Heart left ventricle (tissue), 16 donors: ENCODE measurements around the gene RHOB. TPM values are rescaled to one million over a fixed set of nuclear protein-coding genes. Genes with fewer than 3 reads are reported as not detected.

Experiments used
- ATAC-seq, 4 donors: fragments of 200-7000 bp; cut with Tn5 transposase; one replicate each; pipeline ENCODE4 v1.9.1; 2020 to 2022; ENCODE audit warnings: moderate library complexity in 4 of 4, mild to moderate bottlenecking in 3 of 4, moderate number of reproducible peaks in 1 of 4
- DNase-seq, 5 donors: peaks; one replicate each; pipeline ENCODE4 v3.0.0-alpha.2; 2020
- H3K27ac ChIP-seq, 12 donors: fragments of 200-600 bp; sonication (generic) in 4 of 12; one replicate each; pipeline versions ENCODE4 v1.5.0 to v1.8.0; 2016 to 2022; ENCODE audit warnings: mild to moderate bottlenecking in 2 of 12
- H3K27me3 ChIP-seq, 9 donors: fragments of 200-600 bp; sonication (generic) in 2 of 9; one replicate each; pipeline versions ENCODE4 v1.5.1 to v1.8.0; 2016 to 2022; ENCODE audit warnings: mild to moderate bottlenecking in 3 of 9
- H3K36me3 ChIP-seq, 9 donors: fragments of 200-600 bp; sonication (generic) in 2 of 9; one replicate each; pipeline versions ENCODE4 v1.5.0 to v1.8.0; 2018 to 2022; ENCODE audit warnings: mild to moderate bottlenecking in 2 of 9
- H3K4me1 ChIP-seq, 12 donors: fragments of 200-600 bp; sonication (generic) in 4 of 12; one replicate each; pipeline versions ENCODE4 v1.5.0 to v1.8.0; 2016 to 2022; ENCODE audit warnings: mild to moderate bottlenecking in 3 of 12
- H3K4me3 ChIP-seq, 12 donors: fragments of 200-600 bp; sonication (generic) in 4 of 12; one replicate each; pipeline versions ENCODE4 v1.5.0 to v1.8.0; 2017 to 2022; ENCODE audit warnings: mild to moderate bottlenecking in 9 of 12, moderate library complexity in 4 of 12
- H3K9me3 ChIP-seq, 12 donors: fragments of 200-600 bp; sonication (generic) in 4 of 12; one replicate each; pipeline versions ENCODE4 v1.5.0 to v1.8.0; 2016 to 2022; ENCODE audit warnings: mild to moderate bottlenecking in 1 of 12
- CTCF ChIP-seq, 12 donors: fragments of 200-600 bp; sonication (generic) in 4 of 12; IDR thresholded peaks; one replicate each; pipeline versions ENCODE4 v1.5.0 to v1.8.0; 2018 to 2022; ENCODE audit warnings: antibody characterized with exemption in 12 of 12, mild to moderate bottlenecking in 5 of 12
- POLR2A ChIP-seq, 2 donors: fragments of 450-650 bp; IDR thresholded peaks; one replicate each; pipeline ENCODE4 v1.6.1; 2017; ENCODE audit warnings: antibody characterized with exemption in 2 of 2, mild to moderate bottlenecking in 2 of 2, moderate library complexity in 2 of 2
- WGBS, 4 donors: extraction: QIAGEN DNeasy Blood & Tissue Kit in 2 of 4; methylation state at CpG; one replicate each; pipeline versions ENCODE4 v1.1.5 to v1.1.7; 2013 to 2018; 5-methylcytosine and 5-hydroxymethylcytosine counted together
- intact Hi-C, 10 donors: fragments of 100-400 bp; cut with DNase I; formaldehyde crosslinking; loops; one replicate each; pipeline versions ENCODE4 v1.11.1 to v1.14.2; 2022
- polyA plus RNA-seq, 2 donors: library from polyadenylated mRNA; stranded (reverse); fragments of 200-250 nt; gene quantifications; one replicate each; pipeline ENCODE4 v1.2.3, GENCODE V29; 2013
- total RNA-seq, 9 donors: library from RNA; depleted of rRNA in 2 of 9; stranded (reverse); fragments of >200 nt in 2 of 9; fragmentation: NEBNext Ultra II Directional in 3 of 9; extraction: Animal tissue kit (Norgen Biotek cat#: 25700) in 3 of 9; gene quantifications; one replicate each; pipeline versions ENCODE4 v1.1.0 to v1.2.4, GENCODE V29; 2016 to 2023
- donor health status: ischemic (EF 13 %, LVEDD 7.1; RV severe dilation, severe dysfunction).
- donor health status: healthy with polysubstance abuse.
- donor health status: DM: no; HTN: yes; CAD: no.
- donor health status: DM: no; HTN: no; CAD: no.
- donor health status: ischemic (EF 25% LVEDD 6.9; RV normal size, moderate dysfunction).
- donor health status: ischemic (EF 25% LVEDD 5.7; RV mildly dilated, moderate dysfunction).
- donor health status: healthy.
- donor health status: DM: yes; HTN: yes; CAD: no.
- donor health status: ischemic (EF 35%, LVEDD 5.7; RV mildly dilated, moderate dysfunction).
- donor health status: nonischemic (EF 11% LVEDD 7.7; RV severe dilation, severe dysfunction).
- donor health status: DM: yes; HTN: yes; CAD: no.
- donor health status: PGD.
- donor health status: ischemic (EF 29% LVEDD 5.4; RV normal size, mild dysfunction).
- donor health status: nonischemic (EF 23%, LVEDD 6.1; RV moderate dilation, normal function).

Gene RHOB
- total and polyA plus RNA-seq, 11 donors: 105 to 429 (median 169) TPM

GRCh38 chr2:20454036-20454981 is 7.4 kb downstream of the RHOB start:
- H3K36me3 ChIP-seq: peaks cover 0 to 6% (median 2%) of the 10 kb centered on the region in 9 donors
- ATAC-seq (no peak), DNase-seq (no peak)
- no peaks in the 10 kb centered on the region for H3K27me3 ChIP-seq
- TF ChIP-seq POLR2A (IDR thresholded peaks at IDR 0.05): no peak
- TF ChIP-seq CTCF (IDR thresholded peaks at IDR 0.05): no peak
- H3K9me3 ChIP-seq: no peaks in the 10 kb centered on the region
- H3K27ac ChIP-seq: peak overlapping the region in 1 of 12 donors; percentile 52
- WGBS, 4 donors: 94 to 98% (median 96%) methylated on average over 7 of the region's 7 CpGs
- intact Hi-C loops: loop anchor here in 8 of 10 donors (5.0 to 10.0 kb wide), 6 partner anchors 68 to 143 kb away; no protein-coding TSS in a partner anchor
- H3K4me3 ChIP-seq: no peak overlapping the region
- peaks cover 0 to 32% (median 21%) of the 10 kb centered on the region in 12 donors for H3K4me1 ChIP-seq

- intact Hi-C loops: loop anchor here in 2 of 10 donors (10.0 kb wide), 1 partner anchor 70 kb away; no protein-coding TSS in a partner anchor
- H3K9me3 ChIP-seq: peaks cover 0 to under 1% (median 0%) of the 10 kb centered on the region in 12 donors
- H3K4me1 ChIP-seq: peaks cover 0 to 26% (median 16%) of the 10 kb centered on the region in 12 donors
- 91 to 97% (median 96%) methylated on average over 3 of the region's 3 CpGs for WGBS, 4 donors
- TF ChIP-seq CTCF (IDR thresholded peaks at IDR 0.05): no peak
- TF ChIP-seq POLR2A (IDR thresholded peaks at IDR 0.05): no peak
- no peaks in the 10 kb centered on the region for H3K36me3 ChIP-seq
- DNase-seq (no peak), ATAC-seq (no peak)
- no peaks in the 10 kb centered on the region for H3K27me3 ChIP-seq
- no peak overlapping the region for H3K4me3 ChIP-seq
- H3K27ac ChIP-seq: peak overlapping the region in 1 of 12 donors; percentile 52
Observed at GRCh38 chr2:20455076-20455587, 8.3 kb downstream of the RHOB start.

- peak overlapping the region in 1 of 12 donors; percentile 52 for H3K27ac ChIP-seq
- no peak overlapping the region for H3K4me3 ChIP-seq
- DNase-seq: no peak
- TF ChIP-seq CTCF (IDR thresholded peaks at IDR 0.05): no peak
- no peak for TF ChIP-seq POLR2A (IDR thresholded peaks at IDR 0.05)
- H3K36me3 ChIP-seq: no peaks in the 10 kb centered on the region
- H3K27me3 ChIP-seq: no peaks in the 10 kb centered on the region
- intact Hi-C loops: loop anchor here in 2 of 10 donors (10.0 kb wide), 1 partner anchor 69 kb away; no protein-coding TSS in a partner anchor
- ATAC-seq: no peak
- H3K4me1 ChIP-seq: peaks cover 0 to 16% (median 7%) of the 10 kb centered on the region in 12 donors
- peaks cover 0 to 5% (median 0%) of the 10 kb centered on the region in 12 donors for H3K9me3 ChIP-seq
Observed at GRCh38 chr2:20456116-20456571, 9.3 kb downstream of the RHOB start.
